Measurements from ENCODE around the gene MCAT.

Gene MCAT

GRCh38 chr22:43088984-43089717 is 54.0 kb downstream of the MCAT start, which contains the start of gene TTLL1:
TSS of gene TTLL1 (minus strand) at chr22:43089391. CDS start at chr22:43075586, 13,805 bp downstream.
- peak; percentile 92 for DNase-seq

- DNase-seq: no peak
Measured at GRCh38 chr22:43088627-43088983, 54.6 kb downstream of the MCAT start.

GRCh38 chr22:43085658-43086606 is 57.3 kb downstream of the MCAT start:
- no peak for DNase-seq

All from CD4-positive, alpha-beta T cell treated with Interleukin-6 for 4 hours (primary cell).